HL-60/S4 treated with retinoic acid at 250 ng/mL for 4 days and 3 days (cell line): Measurements from ENCODE around the gene HECA.
"Not testable (repeated sequence)": the region's sequence is repeated elsewhere in the genome, so short reads cannot be mapped to it uniquely, and the experiment has no call there.

Experiments used
- in situ Hi-C: fragments of 300-500 bp; cut with MboI; formaldehyde crosslinking; loops from 2 replicates; pipeline ENCODE4 v1.7.0; 2022; ENCODE audit warnings: low sequenced_read_pairs

The HECA gene, protein sequence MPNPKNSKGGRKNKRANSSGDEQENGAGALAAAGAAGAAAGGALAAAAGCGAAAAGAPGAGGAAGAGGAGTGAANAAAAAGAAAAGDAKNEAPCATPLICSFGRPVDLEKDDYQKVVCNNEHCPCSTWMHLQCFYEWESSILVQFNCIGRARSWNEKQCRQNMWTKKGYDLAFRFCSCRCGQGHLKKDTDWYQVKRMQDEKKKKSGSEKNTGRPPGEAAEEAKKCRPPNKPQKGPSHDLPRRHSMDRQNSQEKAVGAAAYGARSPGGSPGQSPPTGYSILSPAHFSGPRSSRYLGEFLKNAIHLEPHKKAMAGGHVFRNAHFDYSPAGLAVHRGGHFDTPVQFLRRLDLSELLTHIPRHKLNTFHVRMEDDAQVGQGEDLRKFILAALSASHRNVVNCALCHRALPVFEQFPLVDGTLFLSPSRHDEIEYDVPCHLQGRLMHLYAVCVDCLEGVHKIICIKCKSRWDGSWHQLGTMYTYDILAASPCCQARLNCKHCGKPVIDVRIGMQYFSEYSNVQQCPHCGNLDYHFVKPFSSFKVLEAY

DNA sequence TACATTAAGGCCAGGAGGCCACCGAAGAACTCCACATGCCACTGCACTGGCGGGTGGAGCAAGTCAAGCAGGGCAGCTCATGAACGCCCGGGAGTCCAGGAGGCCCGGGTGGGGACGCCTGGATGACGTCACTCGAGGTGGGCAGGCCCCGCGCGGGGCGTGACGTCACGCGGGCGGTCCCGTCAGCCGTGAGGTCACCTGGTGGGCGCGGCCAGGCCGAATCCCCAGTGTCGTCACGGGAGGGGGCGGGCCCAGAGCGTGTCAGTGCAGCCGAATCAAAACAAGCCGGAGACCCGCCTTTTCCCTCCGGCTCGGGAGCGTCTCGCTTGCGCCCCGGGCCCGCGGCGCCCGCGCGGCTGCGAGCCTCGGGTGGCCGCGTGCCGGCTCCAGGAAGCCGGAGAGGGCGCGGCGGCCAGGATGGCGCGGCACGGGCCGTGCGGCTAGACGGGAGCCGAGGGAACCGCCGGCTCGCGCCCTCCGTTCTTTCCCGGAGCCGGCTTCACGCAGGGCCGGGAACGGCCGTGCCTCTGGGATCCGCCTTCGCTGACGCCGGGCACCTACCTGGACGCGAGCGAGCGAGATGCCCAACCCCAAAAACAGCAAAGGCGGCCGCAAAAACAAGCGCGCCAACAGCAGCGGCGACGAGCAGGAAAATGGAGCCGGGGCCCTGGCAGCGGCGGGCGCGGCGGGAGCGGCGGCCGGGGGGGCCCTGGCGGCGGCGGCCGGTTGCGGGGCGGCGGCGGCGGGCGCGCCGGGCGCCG is at the start of gene HECA:
Gene HECA, plus strand, starts transcription at position 264 of the 761 bp plus-strand sequence. Its CDS starts 317 bp downstream, at position 581.
- in situ Hi-C loops, result no loop called here

DNA sequence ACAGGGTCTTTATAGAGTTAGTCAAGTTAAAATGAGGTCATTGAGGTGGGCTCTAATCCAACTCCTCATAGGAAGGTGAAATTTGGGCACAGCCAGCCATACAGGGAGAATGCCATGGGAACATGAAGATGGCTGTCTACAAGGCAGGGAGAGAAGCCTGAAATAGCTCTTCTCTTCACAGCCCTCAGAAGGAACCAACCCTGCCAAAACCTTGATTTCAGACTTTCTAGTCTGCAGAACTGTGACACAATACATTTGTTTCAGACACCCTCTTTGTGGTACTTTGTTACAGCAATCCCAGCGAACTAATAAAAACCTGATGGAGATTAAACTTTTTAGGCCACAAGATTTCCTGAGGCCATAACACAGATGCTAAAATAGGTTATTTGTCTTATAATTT is 43.1 kb upstream of the HECA start:
- in situ Hi-C loops, result no loop called here

DNA sequence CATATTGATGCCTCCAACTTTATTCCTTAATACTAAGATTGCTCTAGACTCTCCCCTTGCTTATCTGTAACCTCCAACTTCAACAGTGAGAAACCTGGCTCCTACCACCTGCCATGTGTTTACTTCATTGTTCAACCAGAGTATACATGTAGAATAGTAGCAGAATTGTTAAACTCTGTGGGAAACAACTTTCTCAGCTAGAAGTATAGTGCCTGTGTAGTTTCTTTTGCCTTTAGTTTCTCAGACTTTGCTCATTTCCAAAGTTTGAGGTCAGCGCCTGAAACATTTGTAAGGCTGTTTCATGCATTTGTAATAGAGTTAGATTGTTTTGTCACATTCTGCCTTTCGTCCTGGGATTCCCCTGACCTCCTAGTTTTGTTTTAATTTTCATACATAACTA is 34.9 kb upstream of the HECA start:
- in situ Hi-C loops, result no loop called here

DNA sequence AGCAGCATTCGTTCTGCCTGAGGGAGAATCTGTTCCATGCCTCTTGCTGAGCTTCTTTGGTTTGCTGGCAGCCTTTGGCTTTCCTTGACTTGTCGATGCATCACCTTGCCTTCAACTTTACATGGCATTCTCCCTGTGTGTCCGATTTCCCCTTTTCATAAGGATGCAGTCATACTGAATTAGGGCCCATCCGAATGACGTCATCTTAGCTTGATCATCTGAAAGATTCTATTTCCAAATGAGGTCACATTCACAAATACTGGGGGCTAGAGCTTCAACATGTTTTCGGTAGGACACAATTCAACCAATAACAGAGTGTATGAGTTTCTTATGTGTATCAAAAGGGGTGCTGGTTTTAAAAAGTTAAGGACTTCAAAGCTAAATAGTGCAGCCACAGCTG is 27.8 kb upstream of the HECA start:
- in situ Hi-C loops, result no loop called here

DNA sequence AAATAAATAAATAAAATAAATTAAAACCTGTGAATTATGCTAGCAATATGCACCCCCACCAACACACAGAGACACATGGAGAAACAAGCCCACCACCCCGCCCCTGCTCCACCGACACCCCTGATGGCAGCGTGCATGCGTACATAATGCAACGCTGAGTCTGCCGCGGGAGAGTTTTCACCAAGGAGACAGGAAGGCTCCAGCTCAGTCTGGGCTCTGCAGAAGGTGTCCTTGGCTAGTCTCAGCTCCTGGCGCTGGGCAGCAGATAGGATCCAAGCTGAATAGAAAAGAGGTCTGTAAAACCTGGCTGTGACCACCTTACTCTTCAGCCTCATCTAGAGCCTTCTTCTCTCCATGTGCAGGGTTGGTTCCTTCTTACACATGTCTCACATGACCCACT is 26.5 kb upstream of the HECA start:
- in situ Hi-C loops, result no loop called here

DNA sequence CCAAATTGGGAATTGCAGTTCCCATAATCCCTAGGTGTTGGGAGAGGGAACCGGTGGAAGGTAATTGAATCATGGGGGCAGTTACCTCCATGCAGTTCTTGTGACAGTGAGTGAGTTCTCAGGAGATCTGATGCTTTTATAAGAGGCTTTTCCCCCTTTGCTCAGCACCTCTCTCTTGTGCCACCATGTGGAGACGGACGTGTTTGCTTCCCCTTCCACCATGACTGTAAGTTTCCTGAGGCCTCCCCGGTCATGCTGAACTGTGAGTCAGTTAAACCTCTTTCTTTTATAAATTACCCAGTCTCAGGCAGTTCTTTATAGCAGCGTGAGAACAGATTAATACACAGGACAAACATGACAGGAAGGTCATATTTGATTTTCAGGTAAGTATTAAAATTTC is 25.3 kb upstream of the HECA start:
- in situ Hi-C loops, result no loop called here

DNA sequence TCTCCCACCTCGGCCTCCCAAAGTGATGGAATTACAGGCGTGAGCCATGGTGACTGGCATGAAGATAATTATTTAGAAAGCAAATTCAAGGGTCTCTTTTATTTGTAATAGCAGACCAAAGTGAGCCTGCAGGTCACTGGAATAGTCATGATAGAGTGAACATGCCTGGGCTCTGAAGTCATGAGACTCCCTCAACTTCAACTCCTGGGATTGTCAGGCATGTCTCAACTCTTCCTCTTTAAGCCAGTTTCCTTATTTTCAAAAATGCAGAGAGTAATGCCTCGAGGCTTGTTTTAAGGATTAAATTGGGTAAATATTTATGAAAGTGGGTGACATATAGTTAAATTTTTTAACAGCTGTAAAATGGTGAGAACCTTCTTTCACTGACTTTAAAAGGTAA is 22.7 kb upstream of the HECA start:
- in situ Hi-C loops, result no loop called here

DNA sequence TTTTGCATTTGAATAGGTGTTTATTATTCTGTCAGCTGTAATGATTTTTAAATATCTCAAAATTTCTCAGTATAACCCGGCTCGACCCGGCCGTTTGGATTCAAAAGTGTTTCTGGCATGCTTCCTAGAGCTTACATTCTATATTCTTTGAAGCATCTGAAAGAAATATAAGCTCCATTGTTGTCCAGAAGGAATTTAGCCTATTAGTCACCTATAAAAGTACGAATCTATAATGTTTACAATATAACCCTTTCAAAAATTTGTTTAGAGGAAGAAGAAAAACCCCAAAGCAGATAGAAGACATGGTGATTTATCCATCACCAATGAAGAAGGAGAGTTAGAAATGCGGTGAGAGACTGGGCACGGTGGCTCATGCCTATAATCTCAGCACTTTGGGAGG is 22.3 kb upstream of the HECA start:
- in situ Hi-C loops, result no loop called here

DNA sequence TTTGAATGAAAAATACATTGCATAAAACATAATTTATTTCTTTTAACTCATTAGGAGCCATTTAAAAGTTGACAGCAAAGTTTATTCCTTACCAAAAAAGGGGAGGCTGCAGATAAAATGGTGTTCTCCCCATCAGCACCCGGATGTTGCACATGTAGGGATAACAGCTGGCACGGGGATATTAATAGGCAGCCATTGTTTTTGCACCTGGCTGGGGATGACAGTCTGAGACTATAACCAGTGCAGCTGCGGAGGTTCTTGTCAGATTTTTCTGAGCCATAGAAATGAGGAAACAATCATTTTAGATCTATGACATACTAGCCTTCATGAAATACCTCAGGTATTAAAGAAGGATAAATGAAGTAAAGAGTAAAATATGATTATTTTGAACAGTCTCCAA is 20.1 kb upstream of the HECA start:
- in situ Hi-C loops, result no loop called here

DNA sequence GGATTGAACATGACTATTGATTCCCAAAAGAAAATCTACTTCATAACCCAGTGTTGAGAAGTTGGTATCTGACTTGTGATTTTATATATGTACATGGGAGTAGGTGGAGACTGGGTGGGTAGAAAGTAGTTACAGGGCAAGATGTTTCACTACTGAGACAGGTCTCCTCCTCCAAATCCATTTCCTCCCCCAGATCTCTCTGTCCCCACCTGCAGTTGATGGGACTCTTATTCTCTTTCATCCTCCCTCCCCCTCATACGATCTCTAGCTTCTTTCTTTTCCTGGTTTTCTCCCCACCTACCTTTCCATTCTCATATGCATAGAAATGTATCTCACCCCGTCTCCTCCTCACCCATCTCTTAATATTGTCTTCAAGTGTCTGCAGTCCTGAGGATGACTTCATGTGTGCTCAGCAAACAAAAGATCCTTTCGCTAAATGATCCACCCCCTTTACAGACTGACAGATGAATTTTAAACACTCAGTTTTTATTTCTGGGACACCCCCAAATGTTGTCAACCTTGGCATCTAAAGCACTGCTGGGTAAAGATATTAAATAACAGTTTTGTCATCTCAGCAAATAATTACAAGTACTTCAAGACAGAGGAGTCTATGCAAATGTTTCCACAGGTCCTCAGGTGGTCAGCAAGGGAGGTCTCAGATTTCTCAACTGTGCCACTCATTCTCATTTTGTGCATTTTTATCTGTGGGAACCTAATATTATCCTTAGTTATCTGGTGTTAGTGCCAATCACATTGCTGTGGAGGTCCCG is 18.7 kb upstream of the HECA start:
- in situ Hi-C loops, result no loop called here

DNA sequence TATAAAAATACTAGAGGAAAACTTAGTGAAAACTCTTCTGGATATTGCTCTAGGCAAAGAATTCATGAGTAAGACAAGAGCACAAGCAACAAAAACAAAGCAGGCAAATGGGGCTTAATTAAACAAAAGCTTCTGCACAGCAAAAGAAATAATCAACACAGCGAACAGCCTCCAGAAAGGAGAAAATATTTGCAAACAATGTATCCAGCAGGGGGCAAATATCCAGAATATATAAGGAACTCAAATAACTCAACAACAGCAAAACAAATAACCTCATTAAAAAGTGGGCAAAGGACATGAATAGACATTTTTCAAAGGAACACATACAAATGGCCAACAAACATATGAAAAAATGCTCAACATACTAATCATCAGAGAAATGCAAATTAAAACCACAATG is 17.1 kb upstream of the HECA start:
- in situ Hi-C loops, result no loop called here

DNA sequence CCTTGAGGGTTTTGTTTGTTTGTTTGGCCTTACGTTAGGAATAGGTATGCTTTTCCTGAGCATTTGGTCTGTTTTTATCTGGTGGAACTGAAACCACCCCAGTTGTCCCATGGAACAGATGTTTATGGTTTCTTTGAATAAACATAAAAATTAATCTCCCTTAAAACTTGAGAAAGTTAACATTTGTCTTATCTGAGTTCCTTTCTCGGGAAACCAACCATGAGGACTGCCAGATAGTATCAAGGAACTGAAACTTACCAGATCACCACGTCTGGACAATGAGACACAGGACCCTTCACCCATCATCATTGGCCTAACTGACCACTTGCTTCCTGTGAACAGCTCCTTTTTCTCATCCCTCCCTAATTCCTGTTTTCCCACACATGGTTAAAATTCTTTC is 15.3 kb upstream of the HECA start:
- in situ Hi-C loops, result no loop called here

DNA sequence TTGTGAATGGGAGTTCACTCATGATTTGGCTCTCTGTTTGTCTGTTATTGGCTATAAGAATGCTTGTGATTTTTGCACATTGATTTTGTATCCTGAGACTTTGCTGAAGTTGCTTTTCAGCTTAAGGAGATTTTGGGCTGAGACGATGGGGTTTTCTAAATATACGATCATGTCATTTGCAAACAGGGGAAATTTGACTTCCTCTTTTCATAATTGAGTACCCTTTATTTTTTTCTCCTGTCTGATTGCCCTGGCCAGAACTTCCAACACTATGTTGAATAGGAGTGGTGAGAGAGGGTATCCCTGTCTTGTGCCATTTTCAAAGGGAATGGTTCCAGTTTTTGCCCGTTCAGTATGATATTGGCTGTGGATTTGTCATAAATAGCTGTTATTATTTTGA is 12.1 kb upstream of the HECA start:
- in situ Hi-C loops, result not testable (repeated sequence)

DNA sequence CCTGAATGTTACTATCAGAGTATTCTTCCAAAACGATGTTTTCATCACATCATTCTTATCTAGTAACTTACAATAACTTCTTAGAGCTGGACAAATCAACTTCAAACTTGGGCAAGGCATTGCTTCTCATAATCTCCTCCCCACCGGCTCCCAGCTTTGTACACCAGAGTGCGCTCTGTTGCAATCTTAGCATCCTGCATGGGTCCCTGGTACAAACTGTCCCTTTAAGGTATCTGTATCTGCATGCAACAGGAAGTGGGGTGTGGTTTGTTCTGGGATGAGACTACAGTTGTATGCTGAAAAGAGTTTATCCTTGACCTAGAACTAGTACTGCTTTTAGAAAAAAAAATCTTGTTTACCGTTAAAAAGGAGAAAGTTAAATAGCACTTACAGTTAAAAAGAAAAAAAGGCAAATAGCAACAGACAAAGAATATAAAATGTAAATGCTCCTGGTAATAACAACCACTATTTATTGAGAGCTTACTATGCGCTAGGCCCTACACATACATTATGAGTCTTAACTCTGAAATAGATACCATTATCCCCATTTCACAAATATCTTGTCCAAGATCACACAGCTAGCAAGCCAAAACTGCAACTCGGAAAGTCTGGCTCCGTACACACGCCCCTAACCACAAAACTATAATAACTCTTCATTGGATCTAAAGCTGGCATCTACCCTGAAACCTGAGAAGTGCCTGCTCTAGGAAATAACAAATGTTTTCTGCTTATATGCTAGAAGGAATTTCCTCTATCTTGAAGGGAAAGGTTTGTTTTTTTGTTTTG is 9.8 kb upstream of the HECA start:
- in situ Hi-C loops, result no loop called here

DNA sequence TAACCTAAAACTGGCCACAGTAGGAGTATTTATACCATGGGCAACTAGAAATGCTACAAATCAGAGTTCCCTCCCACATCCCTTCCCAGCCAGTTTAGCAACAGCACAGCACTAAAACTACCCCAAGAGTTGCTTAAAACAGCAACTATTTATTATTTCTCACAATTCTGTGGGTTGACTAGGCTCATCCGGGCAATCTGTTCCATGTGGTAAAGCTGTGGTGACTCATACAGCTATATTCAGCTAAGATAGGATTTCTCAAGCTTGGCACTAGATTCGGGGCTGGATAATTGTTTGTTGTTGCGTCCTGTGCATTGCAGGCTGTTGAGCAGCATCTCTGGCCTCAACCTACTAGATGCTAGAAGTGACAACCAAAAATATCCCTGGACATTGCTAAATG is 8.6 kb upstream of the HECA start:
- in situ Hi-C loops, result no loop called here

DNA sequence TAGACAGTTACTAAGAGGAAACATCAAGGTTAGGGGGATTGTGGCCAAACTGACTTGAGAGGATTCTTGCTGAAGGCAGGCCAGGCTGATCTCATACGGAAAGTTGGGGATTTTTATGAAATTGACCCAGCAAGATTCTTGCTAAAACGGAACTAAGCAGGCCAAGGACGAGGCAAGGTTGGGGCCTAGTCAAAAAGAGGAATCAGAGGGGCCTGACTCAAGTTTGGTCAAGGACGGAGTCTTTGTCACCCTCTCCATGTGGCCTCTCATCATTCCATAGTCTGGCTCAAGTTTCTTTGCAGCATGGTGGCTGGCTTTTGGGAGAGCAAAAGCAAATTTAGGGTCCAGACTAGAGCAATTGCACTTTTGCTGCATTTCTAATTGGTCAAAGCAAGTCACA is 7.9 kb upstream of the HECA start:
- in situ Hi-C loops, result no loop called here

DNA sequence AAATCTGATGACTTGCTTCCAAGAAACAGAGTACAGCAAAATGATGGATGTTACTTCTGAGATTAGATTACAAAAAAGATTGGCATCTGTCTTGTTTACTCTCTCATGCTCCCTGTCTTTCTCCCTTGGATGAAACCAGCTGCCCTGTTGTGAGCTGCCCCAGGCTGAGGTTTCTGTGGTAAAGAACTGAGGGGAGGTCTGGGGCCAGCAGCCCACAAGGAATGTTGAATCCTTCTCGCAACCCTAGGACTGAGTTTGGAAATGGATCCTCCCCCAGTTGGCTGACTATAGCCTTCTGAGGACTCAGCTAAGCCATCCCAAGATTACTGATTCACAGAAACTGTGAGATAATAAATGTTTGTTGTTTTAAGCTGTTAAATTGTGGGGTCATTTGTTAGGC is 5.6 kb upstream of the HECA start:
- in situ Hi-C loops, result no loop called here

DNA sequence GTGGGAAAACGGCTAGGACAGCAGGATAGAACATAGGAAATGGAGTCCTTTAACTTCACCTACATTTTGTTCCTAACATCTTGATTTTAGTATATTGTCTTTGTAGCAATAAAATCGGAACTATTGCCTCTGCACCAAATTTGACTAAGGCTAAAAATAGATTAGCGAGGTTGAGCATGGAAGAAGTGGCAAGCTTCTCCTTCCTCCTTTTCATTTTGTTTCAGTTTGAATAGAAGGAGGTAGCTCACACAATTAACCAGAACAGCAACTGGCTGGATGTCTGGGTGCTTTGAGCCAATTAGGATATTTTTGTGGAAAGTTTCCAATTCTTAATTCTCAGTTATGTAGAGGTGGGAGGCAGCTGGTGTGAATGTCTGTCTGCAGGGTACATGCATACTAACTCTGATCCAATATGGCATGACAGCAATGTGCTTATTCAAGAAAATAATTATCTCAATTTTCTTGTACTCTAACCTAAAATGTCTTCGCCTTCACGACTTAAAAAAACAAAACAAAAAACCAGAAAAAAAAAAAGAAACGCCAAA is 3.1 kb upstream of the HECA start:
- in situ Hi-C loops, result no loop called here

DNA sequence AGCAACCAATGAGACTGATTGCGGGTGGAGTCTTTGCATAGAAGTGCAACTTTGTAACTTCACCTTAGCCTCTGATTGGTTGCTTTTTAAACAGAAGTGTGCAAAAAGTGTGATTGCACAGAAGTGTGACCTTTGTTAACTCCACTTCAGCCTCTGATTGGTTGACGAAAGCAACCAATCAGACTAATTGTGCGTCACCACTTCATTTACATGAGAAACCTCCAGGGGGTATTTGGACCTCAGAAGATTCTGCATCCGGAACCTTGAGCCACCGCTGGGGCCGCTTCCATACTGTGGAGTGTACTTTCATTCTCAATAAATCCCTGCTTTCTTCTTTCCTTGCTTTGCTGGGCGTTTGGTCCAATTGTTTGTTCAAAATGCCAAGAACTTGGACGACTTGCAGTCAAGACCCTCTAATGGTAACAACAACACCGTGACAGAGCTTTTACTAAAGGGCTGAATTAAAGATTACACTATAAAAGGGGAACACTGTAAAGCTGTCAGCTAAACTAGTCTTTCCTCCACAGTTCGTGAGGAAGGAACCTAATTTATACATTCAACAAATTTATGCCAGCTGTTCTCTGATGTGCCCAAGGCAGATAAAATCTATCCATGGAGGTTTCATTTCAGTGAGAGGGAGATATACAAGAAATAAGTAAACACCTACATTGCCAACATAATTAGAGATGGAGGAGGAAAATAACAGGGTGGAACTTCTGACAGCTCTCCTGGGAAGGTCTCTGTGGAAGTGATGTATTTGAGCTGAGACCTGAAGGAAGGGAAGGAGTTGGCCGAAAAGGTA is 1.4 kb upstream of the HECA start:
- in situ Hi-C loops, result no loop called here

DNA sequence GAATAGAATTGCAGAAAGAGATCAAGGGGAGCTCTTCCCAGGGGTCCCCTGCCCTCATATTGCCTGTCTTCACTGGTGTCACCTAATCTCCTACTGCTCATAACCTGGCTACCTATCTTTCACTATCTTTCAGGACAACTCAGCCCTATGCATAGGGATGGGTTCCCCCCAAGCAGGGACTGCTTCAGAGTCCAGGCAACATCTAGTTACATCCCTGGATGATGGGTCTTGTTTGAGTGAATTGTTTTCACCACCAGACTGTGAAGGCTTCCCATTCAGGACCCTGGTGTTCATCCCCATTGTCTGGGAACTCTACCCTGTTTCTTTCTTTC is 850 bp upstream of the HECA start:
- in situ Hi-C loops, result no loop called here
